GM23338 (cell line): Measurements from ENCODE around the gene PHRF1.

Source experiments
- EZH2 ChIP-seq: fragments of 200-600 bp; sonication (generic); IDR thresholded peaks from one replicate; pipeline ENCODE4 v1.8.0; 2017; ENCODE audit warnings: antibody characterized with exemption, mild to moderate bottlenecking, low read depth; ENCODE audit not compliant: unreplicated experiment
- EZH2phosphoT487 ChIP-seq: fragments of 200-600 bp; sonication (generic); IDR thresholded peaks from one replicate; pipeline ENCODE4 v1.8.1; 2018; ENCODE audit warnings: antibody characterized with exemption; ENCODE audit not compliant: unreplicated experiment
- JUNB ChIP-seq: IDR thresholded peaks from one replicate; pipeline ENCODE4 v1.6.1; 2016; ENCODE audit warnings: antibody characterized with exemption; ENCODE audit not compliant: unreplicated experiment
- POLR2AphosphoS5 ChIP-seq: IDR thresholded peaks from 2 replicates; pipeline ENCODE4 v1.6.1; 2016; ENCODE audit warnings: antibody characterized with exemption, low read depth
- ZNF114 ChIP-seq: fragments of 250-450 bp; sonication (Bioruptor Pico); IDR thresholded peaks from 2 replicates; pipeline ENCODE4 v1.5.0; 2020; ENCODE audit warnings: mild to moderate bottlenecking, moderate library complexity
- ZNF331 ChIP-seq: fragments of 250-450 bp; sonication (Bioruptor Pico); IDR thresholded peaks from 2 replicates; pipeline ENCODE4 v1.5.0; 2020; ENCODE audit warnings: low read depth, mild to moderate bottlenecking, moderate library complexity
- TF ChIP-seq, protein P1 (sequence below), 2 experiments: fragments of 200-600 bp in 1 of 2; sonication (generic) in 1 of 2; conservative IDR thresholded peaks; 2 replicates each; pipeline versions ENCODE4 v1.5.1 to v1.6.1; 2016 to 2017; ENCODE audit warnings: antibody characterized with exemption in 2 of 2, low read depth in 2 of 2, mild to moderate bottlenecking in 2 of 2, moderate library complexity in 1 of 2
- TF ChIP-seq, protein P2 (sequence below): IDR thresholded peaks from one replicate; pipeline ENCODE4 v1.6.1; 2018; ENCODE audit warnings: antibody characterized with exemption; ENCODE audit not compliant: unreplicated experiment
- TF ChIP-seq, protein P3 (sequence below): IDR thresholded peaks from 2 replicates; pipeline ENCODE4 v1.6.1; 2016; ENCODE audit warnings: antibody characterized with exemption

DNA sequence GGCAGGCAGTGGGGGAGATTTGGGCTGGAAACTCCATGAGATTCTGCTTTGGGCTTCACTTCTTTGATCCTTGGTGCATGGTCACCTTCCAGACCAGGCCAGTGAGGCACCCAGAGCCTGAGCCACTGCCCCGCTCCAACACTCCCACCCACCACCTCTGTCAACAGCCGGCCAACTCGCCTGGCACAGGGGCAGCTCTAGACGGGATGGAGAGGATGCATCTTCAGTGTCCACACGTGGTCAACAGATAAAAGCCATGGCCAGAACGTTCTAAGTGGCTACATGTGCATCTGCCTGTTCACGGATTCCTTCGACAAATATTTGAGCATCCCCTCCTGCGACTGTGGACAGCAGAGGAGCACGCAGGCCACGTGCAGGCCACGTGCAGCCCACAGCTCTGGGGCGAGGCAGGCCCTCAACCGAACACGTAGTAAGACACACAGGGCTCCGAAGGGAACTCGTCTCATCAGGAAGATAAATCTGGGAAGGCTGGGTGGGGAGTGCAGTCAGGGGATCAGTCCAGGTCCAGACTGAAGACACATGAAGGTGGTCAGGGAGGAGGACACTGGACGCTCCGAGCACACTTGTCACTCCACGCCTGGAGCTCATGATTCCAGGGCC lies 37.7 kb upstream of the PHRF1 start:
- TF ChIP-seq, protein P1, sequence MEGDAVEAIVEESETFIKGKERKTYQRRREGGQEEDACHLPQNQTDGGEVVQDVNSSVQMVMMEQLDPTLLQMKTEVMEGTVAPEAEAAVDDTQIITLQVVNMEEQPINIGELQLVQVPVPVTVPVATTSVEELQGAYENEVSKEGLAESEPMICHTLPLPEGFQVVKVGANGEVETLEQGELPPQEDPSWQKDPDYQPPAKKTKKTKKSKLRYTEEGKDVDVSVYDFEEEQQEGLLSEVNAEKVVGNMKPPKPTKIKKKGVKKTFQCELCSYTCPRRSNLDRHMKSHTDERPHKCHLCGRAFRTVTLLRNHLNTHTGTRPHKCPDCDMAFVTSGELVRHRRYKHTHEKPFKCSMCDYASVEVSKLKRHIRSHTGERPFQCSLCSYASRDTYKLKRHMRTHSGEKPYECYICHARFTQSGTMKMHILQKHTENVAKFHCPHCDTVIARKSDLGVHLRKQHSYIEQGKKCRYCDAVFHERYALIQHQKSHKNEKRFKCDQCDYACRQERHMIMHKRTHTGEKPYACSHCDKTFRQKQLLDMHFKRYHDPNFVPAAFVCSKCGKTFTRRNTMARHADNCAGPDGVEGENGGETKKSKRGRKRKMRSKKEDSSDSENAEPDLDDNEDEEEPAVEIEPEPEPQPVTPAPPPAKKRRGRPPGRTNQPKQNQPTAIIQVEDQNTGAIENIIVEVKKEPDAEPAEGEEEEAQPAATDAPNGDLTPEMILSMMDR (conservative IDR thresholded peaks at IDR 0.05; ENCODE audit: low read depth in 2 of 2) = no peak
- TF ChIP-seq ZNF114 (CRISPR knock-in tag) (no peak), ZNF331 (no peak), EZH2phosphoT487 (no peak), POLR2AphosphoS5 (no peak), EZH2 (no peak), JUNB (no peak)
- TF ChIP-seq, protein P2, sequence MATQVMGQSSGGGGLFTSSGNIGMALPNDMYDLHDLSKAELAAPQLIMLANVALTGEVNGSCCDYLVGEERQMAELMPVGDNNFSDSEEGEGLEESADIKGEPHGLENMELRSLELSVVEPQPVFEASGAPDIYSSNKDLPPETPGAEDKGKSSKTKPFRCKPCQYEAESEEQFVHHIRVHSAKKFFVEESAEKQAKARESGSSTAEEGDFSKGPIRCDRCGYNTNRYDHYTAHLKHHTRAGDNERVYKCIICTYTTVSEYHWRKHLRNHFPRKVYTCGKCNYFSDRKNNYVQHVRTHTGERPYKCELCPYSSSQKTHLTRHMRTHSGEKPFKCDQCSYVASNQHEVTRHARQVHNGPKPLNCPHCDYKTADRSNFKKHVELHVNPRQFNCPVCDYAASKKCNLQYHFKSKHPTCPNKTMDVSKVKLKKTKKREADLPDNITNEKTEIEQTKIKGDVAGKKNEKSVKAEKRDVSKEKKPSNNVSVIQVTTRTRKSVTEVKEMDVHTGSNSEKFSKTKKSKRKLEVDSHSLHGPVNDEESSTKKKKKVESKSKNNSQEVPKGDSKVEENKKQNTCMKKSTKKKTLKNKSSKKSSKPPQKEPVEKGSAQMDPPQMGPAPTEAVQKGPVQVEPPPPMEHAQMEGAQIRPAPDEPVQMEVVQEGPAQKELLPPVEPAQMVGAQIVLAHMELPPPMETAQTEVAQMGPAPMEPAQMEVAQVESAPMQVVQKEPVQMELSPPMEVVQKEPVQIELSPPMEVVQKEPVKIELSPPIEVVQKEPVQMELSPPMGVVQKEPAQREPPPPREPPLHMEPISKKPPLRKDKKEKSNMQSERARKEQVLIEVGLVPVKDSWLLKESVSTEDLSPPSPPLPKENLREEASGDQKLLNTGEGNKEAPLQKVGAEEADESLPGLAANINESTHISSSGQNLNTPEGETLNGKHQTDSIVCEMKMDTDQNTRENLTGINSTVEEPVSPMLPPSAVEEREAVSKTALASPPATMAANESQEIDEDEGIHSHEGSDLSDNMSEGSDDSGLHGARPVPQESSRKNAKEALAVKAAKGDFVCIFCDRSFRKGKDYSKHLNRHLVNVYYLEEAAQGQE = no peak
- TF ChIP-seq, protein P3, sequence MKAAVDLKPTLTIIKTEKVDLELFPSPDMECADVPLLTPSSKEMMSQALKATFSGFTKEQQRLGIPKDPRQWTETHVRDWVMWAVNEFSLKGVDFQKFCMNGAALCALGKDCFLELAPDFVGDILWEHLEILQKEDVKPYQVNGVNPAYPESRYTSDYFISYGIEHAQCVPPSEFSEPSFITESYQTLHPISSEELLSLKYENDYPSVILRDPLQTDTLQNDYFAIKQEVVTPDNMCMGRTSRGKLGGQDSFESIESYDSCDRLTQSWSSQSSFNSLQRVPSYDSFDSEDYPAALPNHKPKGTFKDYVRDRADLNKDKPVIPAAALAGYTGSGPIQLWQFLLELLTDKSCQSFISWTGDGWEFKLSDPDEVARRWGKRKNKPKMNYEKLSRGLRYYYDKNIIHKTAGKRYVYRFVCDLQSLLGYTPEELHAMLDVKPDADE = no peak
